IMR-90 (cell line): ENCODE results near the gene PPP1CA.
"Not testable (repeated sequence)": the region's sequence is repeated elsewhere in the genome, so short reads cannot be mapped to it uniquely, and the experiment has no call there.

Experiments
- CEBPB ChIP-seq: IDR thresholded peaks from 2 replicates; pipeline ENCODE4 v1.6.1; 2012; ENCODE audit warnings: low read depth, low read length, improper control_type of control experiment
- RAD21 ChIP-seq: IDR thresholded peaks from 2 replicates; pipeline ENCODE4 v1.6.1; 2012; ENCODE audit warnings: low read length, improper control_type of control experiment

- TF ChIP-seq RAD21, CEBPB: not testable (repeated sequence)
Observed at GRCh38 chr11:67402192-67402839, 658 bp upstream of the PPP1CA start.
